Measurements from ENCODE around the gene CYFIP1.

GRCh38 chr15:22861161-22861560 lies 119.0 kb downstream of the CYFIP1 start:
- TF ChIP-seq, protein P1, sequence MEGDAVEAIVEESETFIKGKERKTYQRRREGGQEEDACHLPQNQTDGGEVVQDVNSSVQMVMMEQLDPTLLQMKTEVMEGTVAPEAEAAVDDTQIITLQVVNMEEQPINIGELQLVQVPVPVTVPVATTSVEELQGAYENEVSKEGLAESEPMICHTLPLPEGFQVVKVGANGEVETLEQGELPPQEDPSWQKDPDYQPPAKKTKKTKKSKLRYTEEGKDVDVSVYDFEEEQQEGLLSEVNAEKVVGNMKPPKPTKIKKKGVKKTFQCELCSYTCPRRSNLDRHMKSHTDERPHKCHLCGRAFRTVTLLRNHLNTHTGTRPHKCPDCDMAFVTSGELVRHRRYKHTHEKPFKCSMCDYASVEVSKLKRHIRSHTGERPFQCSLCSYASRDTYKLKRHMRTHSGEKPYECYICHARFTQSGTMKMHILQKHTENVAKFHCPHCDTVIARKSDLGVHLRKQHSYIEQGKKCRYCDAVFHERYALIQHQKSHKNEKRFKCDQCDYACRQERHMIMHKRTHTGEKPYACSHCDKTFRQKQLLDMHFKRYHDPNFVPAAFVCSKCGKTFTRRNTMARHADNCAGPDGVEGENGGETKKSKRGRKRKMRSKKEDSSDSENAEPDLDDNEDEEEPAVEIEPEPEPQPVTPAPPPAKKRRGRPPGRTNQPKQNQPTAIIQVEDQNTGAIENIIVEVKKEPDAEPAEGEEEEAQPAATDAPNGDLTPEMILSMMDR (IDR thresholded peaks at IDR 0.05; ENCODE audit: low read depth, low read length), result no peak
- TF ChIP-seq POLR2A (IDR thresholded peaks at IDR 0.05; ENCODE audit: extremely low read depth, insufficient read length), result no peak

All from NB4 (cell line).